Renal cortex interstitium (tissue), 11 donors: ENCODE results near the gene EP300. TPM values are rescaled to one million over a fixed set of nuclear protein-coding genes. Genes with fewer than 3 reads are reported as not detected.

Source experiments
- DNase-seq, 11 donors: peaks; one replicate each; pipeline ENCODE4 v3.0.0-alpha.2; 2013; ENCODE audit warnings: low read depth in 9 of 11, low spot score in 4 of 11; ENCODE audit errors: extremely low read depth in 1 of 11
- polyA plus RNA-seq, 3 donors: library from polyadenylated mRNA; unstranded; fragments of 120-200 nt; gene quantifications; one replicate each; pipeline ENCODE4 v1.2.1, GENCODE V29; 2013; ENCODE audit not compliant: insufficient read length in 3 of 3

EP300 gene
- polyA plus RNA-seq, 3 donors, result 64.8 to 79.5 (median 67.3) TPM

- no peak for DNase-seq
Measured at GRCh38 chr22:41226723-41227655, 134.6 kb downstream of the EP300 start.

GRCh38 chr22:41229215-41229614 lies 136.8 kb downstream of the EP300 start:
- DNase-seq, result no peak

Other genes starting within 250 kb of the EP300 start
- gene ST13, start 236.0 kb upstream of the EP300 start, polyA plus RNA-seq, result 100 to 1,000 TPM; 616 to 727 (median 645) TPM
- gene XPNPEP3, start 235.4 kb upstream of the EP300 start, polyA plus RNA-seq, result 10 to 100 TPM; 17.6 to 29.1 (median 20.3) TPM
- gene DNAJB7, start 230.5 kb upstream of the EP300 start, polyA plus RNA-seq, result 1 to 10 TPM in 1 of 3 donors, under 1 TPM in 2; 0.29 to 1.0 (median 0.31) TPM
- 10 to 100 TPM; 62.6 to 76.6 (median 75.4) TPM for gene RBX1, start 141.2 kb upstream of the EP300 start, polyA plus RNA-seq
- gene L3MBTL2, start 112.7 kb downstream of the EP300 start, polyA plus RNA-seq, result 10 to 100 TPM; 24.1 to 26.2 (median 24.2) TPM
- gene CHADL, start 148.3 kb downstream of the EP300 start, polyA plus RNA-seq, result 1 to 10 TPM; 2.5 to 4.3 (median 3.4) TPM
- 10 to 100 TPM; 45.7 to 59.3 (median 56.0) TPM for gene RANGAP1, start 193.6 kb downstream of the EP300 start, polyA plus RNA-seq
- 10 to 100 TPM; 71.3 to 99.4 (median 94.7) TPM for gene ZC3H7B, start 208.9 kb downstream of the EP300 start, polyA plus RNA-seq